Esophagus muscularis mucosa (tissue), 4 donors: ENCODE data around the gene GMFB. TPM values are rescaled to one million over a fixed set of nuclear protein-coding genes. Genes with fewer than 3 reads are reported as not detected.

Experiments
- DNase-seq: peaks from one replicate; pipeline ENCODE4 v3.0.0-alpha.2; 2017; ENCODE audit errors: extremely low spot score
- H3K27ac ChIP-seq, 4 donors: fragments of 200-600 bp; sonication (generic); replicated peaks in 1 of 4; 1 replicate in 3 of 4; 2 replicates in 1 of 4; pipeline ENCODE4 v1.5.1; 2016 to 2019; ENCODE audit warnings: mild to moderate bottlenecking in 1 of 4
- H3K27me3 ChIP-seq, 4 donors: fragments of 200-600 bp; sonication (generic); one replicate each; pipeline versions ENCODE4 v1.5.1 to v1.6.0; 2016 to 2019
- H3K36me3 ChIP-seq, 4 donors: fragments of 200-600 bp; sonication (generic); one replicate each; pipeline ENCODE4 v1.5.1; 2016 to 2019
- H3K4me1 ChIP-seq, 4 donors: fragments of 200-600 bp; sonication (generic); one replicate each; pipeline ENCODE4 v1.5.1; 2016 to 2019
- H3K4me3 ChIP-seq, 4 donors: fragments of 200-600 bp; sonication (generic); 1 replicate in 2 of 4; 2 replicates in 2 of 4; pipeline ENCODE4 v1.5.1; 2016 to 2019; ENCODE audit warnings: mild to moderate bottlenecking in 4 of 4, moderate library complexity in 1 of 4
- H3K9me3 ChIP-seq, 4 donors: fragments of 200-600 bp; sonication (generic); 1 replicate in 3 of 4; 2 replicates in 1 of 4; pipeline ENCODE4 v1.5.1; 2016 to 2019
- EP300 ChIP-seq: sonication (generic); formaldehyde crosslinking; IDR thresholded peaks from one replicate; pipeline ENCODE4 v1.6.1; 2017; ENCODE audit warnings: antibody characterized with exemption
- POLR2A ChIP-seq: fragments of 450-650 bp; IDR thresholded peaks from one replicate; pipeline ENCODE4 v1.6.1; 2017; ENCODE audit warnings: antibody characterized with exemption, moderate library complexity, mild to moderate bottlenecking, low read depth
- POLR2AphosphoS5 ChIP-seq, 2 donors: sonication (generic); formaldehyde crosslinking; IDR thresholded peaks; one replicate each; pipeline ENCODE4 v1.6.1; 2017; ENCODE audit warnings: antibody characterized with exemption in 2 of 2
- WGBS: methylation state at CpG from one replicate; pipeline ENCODE4 v1.1.5; 2018; 5-methylcytosine and 5-hydroxymethylcytosine counted together
- intact Hi-C: fragments of 100-400 bp; cut with DNase I; formaldehyde crosslinking; loops from one replicate; pipeline ENCODE4 v1.15.1; 2023
- total RNA-seq, 4 donors: library from RNA; depleted of rRNA; stranded (reverse); fragments of >200 nt; gene quantifications; one replicate each; pipeline versions ENCODE4 v1.1.0 to v1.2.1, GENCODE V29; 2016
- TF ChIP-seq, protein P1 (sequence below), 3 experiments: fragments of 200-600 bp in 2 of 3; fragments of 450-650 bp in 1 of 3; sonication (generic) in 2 of 3; IDR thresholded peaks; one replicate each; pipeline ENCODE4 v1.5.1; 2017 to 2019; ENCODE audit warnings: antibody characterized with exemption in 3 of 3, mild to moderate bottlenecking in 2 of 3, moderate library complexity in 1 of 3

Gene GMFB
- total RNA-seq, 4 donors from 2014 or later: 21.4 to 49.4 (median 43.7) TPM

DNA sequence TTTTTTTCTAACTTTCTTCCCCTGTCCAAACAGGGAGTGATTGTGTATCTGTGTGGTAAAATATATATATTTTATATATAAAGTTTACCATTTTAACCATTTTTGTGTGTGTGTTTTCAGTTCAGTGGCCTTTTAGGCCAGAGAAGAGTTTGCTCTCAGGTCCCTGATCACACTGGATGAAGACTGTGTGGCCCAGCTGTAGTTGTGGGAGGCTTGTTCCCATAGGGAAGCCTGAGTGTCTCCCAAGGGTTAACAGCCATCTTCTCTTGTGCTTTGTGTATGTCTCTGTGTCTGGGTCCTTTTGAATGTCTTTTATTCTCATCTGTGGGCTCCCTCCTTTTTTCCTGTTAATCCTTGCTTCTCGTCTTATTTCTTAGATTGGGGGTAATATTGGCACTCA, 44.3 kb upstream of the GMFB start:
- DNase-seq: no peak
- Histone ChIP-seq H3K9me3 (no peaks in the 10 kb centered on the region), H3K27ac (no peak overlapping the region), H3K4me1 (peaks cover 0 to 4% (median 0%) of the 10 kb centered on the region in 4 donors), H3K27me3 (no peaks in the 10 kb centered on the region), H3K4me3 (no peak overlapping the region), H3K36me3 (peaks cover 3 to 37% (median 11%) of the 10 kb centered on the region in 4 donors)
- intact Hi-C loops: no loop called here
- TF ChIP-seq EP300 (no peak), POLR2AphosphoS5 (IDR thresholded peaks at IDR 0.05) (no peak), POLR2A (no peak)
- TF ChIP-seq, protein P1, sequence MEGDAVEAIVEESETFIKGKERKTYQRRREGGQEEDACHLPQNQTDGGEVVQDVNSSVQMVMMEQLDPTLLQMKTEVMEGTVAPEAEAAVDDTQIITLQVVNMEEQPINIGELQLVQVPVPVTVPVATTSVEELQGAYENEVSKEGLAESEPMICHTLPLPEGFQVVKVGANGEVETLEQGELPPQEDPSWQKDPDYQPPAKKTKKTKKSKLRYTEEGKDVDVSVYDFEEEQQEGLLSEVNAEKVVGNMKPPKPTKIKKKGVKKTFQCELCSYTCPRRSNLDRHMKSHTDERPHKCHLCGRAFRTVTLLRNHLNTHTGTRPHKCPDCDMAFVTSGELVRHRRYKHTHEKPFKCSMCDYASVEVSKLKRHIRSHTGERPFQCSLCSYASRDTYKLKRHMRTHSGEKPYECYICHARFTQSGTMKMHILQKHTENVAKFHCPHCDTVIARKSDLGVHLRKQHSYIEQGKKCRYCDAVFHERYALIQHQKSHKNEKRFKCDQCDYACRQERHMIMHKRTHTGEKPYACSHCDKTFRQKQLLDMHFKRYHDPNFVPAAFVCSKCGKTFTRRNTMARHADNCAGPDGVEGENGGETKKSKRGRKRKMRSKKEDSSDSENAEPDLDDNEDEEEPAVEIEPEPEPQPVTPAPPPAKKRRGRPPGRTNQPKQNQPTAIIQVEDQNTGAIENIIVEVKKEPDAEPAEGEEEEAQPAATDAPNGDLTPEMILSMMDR (IDR thresholded peaks at IDR 0.05): no peak
- WGBS: 90% methylated on average over 1 of the region's 1 CpG

DNA sequence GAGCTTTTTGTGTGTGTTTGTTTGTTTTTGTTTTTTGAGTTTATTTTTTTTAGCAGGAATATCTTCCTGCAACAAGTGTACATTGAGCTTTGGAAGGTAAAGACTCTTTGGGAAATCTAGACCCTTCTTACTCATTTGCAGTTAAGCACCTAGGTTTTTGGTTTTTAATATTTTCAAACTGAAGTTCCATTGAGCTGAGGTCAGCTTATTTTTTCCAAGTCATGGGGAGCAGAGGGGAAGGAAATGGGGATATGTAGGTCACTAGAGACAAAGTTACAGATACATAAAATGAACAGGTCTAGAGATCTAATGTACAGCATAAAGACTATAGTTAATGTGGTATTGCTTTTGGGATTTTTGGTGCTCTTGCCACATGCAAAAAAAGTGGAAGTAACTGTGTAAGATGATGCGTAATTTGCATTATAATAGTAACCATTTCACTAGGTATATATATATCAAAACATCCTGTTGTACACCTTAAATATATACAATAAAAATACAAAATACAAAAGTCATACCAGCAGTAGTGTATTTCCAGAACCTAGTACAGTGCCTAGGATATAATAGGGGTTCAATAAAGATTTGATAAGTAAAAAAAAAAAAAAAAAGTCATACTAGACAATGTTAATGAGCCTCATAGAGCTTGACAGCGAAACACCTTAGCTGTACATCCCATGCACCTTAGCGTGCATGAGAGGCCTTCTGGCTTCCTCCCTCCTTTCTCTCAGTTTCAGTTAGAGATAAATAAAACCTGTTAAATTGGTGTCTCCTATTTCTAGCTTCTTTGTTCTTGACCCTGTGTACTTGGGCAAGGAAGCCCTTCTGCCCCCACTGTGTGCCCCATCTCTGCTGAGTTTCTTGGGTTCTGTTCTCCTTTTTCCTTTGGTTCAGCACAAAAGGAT, 43.6 kb upstream of the GMFB start:
- no peaks in the 10 kb centered on the region for H3K9me3 ChIP-seq
- intact Hi-C loops: no loop called here
- H3K27ac ChIP-seq: no peak overlapping the region
- H3K4me3 ChIP-seq: no peak overlapping the region
- no peak for TF ChIP-seq EP300
- TF ChIP-seq, protein P1 (IDR thresholded peaks at IDR 0.05): no peak
- TF ChIP-seq POLR2AphosphoS5 (IDR thresholded peaks at IDR 0.05): no peak
- TF ChIP-seq POLR2A: no peak
- peaks cover 0 to 34% (median 9%) of the 10 kb centered on the region in 4 donors for H3K36me3 ChIP-seq
- 99% methylated on average over 3 of the region's 3 CpGs for WGBS
- H3K4me1 ChIP-seq: peaks cover 0 to 5% (median 4%) of the 10 kb centered on the region in 4 donors
- DNase-seq: no peak
- H3K27me3 ChIP-seq: no peaks in the 10 kb centered on the region

DNA sequence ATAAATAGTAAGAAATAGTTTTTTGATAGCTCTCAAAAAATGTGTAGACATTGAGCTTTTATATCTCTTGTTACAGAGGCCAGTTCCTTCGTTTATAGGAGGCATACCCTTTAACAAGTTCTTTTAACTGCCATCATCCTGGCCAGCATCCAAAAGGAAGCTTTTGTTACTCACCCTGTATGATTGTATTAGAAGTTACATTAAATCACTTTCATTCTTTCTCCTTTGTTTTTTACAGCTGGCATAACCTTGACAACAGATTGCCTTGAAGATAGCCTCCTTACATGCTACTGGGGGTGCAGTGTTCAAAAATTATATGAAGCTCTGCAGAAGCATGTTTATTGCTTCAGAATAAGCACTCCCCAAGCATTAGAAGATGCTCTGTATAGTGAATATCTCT, 41.0 kb upstream of the GMFB start:
- no peak for DNase-seq
- no peak overlapping the region for H3K4me3 ChIP-seq
- TF ChIP-seq POLR2A (no peak), EP300 (no peak), POLR2AphosphoS5 (IDR thresholded peaks at IDR 0.05) (no peak)
- TF ChIP-seq, protein P1 (IDR thresholded peaks at IDR 0.05): no peak
- intact Hi-C loops: no loop called here
- H3K36me3 ChIP-seq: peaks cover under 1 to 47% (median 23%) of the 10 kb centered on the region in 4 donors
- H3K9me3 ChIP-seq: no peaks in the 10 kb centered on the region
- no peaks in the 10 kb centered on the region for H3K27me3 ChIP-seq
- 36% methylated on average over 1 of the region's 1 CpG for WGBS
- peaks cover 0 to 5% (median 4%) of the 10 kb centered on the region in 4 donors for H3K4me1 ChIP-seq
- no peak overlapping the region for H3K27ac ChIP-seq

DNA sequence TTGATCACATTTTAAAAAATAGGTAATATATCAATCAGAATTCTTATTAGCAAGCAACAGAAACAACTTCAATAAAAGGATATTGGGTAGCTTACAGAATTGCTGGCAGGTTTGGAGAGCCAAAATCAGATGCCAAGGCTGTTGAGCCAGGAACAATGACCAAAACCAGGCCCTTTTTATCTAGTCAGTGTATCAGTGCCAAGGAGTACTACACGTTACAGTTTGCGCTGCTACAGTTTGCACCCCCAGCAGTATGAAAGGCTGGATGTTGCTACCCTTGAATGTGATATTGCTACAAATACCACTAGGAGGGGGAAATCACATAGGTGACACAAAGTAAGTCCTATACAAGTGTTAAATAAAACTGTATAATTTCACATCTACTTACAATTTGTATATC, 40.2 kb upstream of the GMFB start:
- intact Hi-C loops: no loop called here
- peaks cover 0 to 5% (median 4%) of the 10 kb centered on the region in 4 donors for H3K4me1 ChIP-seq
- WGBS: 78% methylated on average over 2 of the region's 2 CpGs
- no peak overlapping the region for H3K4me3 ChIP-seq
- no peak overlapping the region for H3K27ac ChIP-seq
- TF ChIP-seq EP300 (no peak), POLR2AphosphoS5 (IDR thresholded peaks at IDR 0.05) (no peak), POLR2A (no peak)
- TF ChIP-seq, protein P1 (IDR thresholded peaks at IDR 0.05): no peak
- H3K36me3 ChIP-seq: peaks cover 9 to 53% (median 29%) of the 10 kb centered on the region in 4 donors
- H3K9me3 ChIP-seq: no peaks in the 10 kb centered on the region
- H3K27me3 ChIP-seq: no peaks in the 10 kb centered on the region
- DNase-seq: no peak
